Parathyroid adenoma (tissue), 2 donors: Measurements from ENCODE around the gene ABCC1.

Source experiments
- H2AFZ ChIP-seq: fragments of 300-600 bp; sonication (generic); one replicate; pipeline ENCODE4 v1.7.0; 2017; ENCODE audit warnings: antibody characterized with exemption, mild to moderate bottlenecking
- H3K27ac ChIP-seq: fragments of 300-600 bp; sonication (generic); one replicate; pipeline ENCODE4 v1.7.0; 2017
- H3K27me3 ChIP-seq: fragments of 300-600 bp; sonication (generic); one replicate; pipeline ENCODE4 v1.7.0; 2017; ENCODE audit warnings: low read length; ENCODE audit not compliant: control insufficient read depth, insufficient read depth
- H3K36me3 ChIP-seq: fragments of 300-600 bp; sonication (generic); one replicate; pipeline ENCODE4 v1.7.0; 2017; ENCODE audit warnings: low read length; ENCODE audit not compliant: control insufficient read depth, insufficient read depth
- H3K4me1 ChIP-seq: fragments of 300-600 bp; sonication (generic); one replicate; pipeline ENCODE4 v1.7.0; 2017; ENCODE audit warnings: control low read depth
- H3K4me2 ChIP-seq: fragments of 300-600 bp; sonication (generic); one replicate; pipeline ENCODE4 v1.7.0; 2017; ENCODE audit warnings: low read length
- H3K4me3 ChIP-seq: fragments of 300-600 bp; sonication (generic); one replicate; pipeline ENCODE4 v1.7.0; 2017; ENCODE audit warnings: low read depth, low read length
- H3K79me2 ChIP-seq: fragments of 300-600 bp; sonication (generic); one replicate; pipeline ENCODE4 v1.7.0; 2017; ENCODE audit warnings: control low read depth
- H3K9ac ChIP-seq: fragments of 300-600 bp; sonication (generic); one replicate; pipeline ENCODE4 v1.7.0; 2017; ENCODE audit warnings: mild to moderate bottlenecking
- H3K9me3 ChIP-seq: fragments of 300-600 bp; sonication (generic); one replicate; pipeline ENCODE4 v1.7.0; 2017; ENCODE audit warnings: low read length; ENCODE audit not compliant: control insufficient read depth
- TF ChIP-seq, protein P1 (sequence below): fragments of 300-600 bp; sonication (generic); IDR thresholded peaks from one replicate; pipeline ENCODE4 v1.7.0; 2017; ENCODE audit warnings: antibody characterized with exemption, mild to moderate bottlenecking
- donor health status: primary hyperparathyroidism.

Gene ABCC1

DNA sequence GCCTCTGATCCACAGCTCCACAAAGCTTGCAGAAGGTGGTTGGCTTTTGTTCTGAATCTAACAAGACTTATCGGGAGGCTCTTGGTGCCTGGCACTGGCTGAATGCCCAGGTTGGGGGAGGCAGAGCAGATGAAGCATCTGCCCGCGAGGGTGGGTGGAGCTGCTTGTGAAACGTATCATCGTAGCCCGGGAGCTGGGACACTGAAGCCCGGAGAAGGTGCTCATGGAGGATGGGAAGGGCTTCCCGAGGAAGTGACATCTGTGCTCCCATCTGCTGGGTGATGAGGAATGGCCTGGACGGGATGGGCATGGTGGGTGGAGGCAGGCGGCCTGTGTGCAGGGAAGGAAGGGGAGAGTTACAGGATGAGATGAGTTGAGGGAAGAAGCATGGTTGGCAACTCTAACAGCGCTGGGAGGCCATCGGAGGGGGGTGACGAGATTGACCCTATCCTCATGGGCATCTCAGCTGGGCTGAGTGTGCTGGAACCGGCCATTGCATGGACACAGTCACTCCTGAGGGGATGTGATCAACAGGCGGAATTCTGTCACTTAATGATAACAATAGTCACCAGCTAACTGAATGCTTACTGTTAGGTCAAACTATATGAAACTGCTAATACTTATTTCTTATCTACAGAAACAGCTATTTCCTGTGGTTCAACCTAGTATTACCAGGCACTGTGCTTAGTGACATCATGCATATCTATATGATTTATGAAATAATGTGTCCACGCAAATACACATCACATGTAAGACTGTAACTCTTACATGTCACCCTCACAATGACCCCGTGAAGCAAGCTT lies 171.2 kb downstream of the ABCC1 start:
- no peak overlapping the region for H3K9ac ChIP-seq
- no peak overlapping the region for H3K27ac ChIP-seq
- H3K4me1 ChIP-seq: no peaks in the 10 kb centered on the region
- H2AFZ ChIP-seq: no peak overlapping the region
- H3K36me3 ChIP-seq: no peaks in the 10 kb centered on the region
- no peak overlapping the region for H3K4me2 ChIP-seq
- H3K79me2 ChIP-seq: no peaks in the 10 kb centered on the region
- TF ChIP-seq, protein P1, sequence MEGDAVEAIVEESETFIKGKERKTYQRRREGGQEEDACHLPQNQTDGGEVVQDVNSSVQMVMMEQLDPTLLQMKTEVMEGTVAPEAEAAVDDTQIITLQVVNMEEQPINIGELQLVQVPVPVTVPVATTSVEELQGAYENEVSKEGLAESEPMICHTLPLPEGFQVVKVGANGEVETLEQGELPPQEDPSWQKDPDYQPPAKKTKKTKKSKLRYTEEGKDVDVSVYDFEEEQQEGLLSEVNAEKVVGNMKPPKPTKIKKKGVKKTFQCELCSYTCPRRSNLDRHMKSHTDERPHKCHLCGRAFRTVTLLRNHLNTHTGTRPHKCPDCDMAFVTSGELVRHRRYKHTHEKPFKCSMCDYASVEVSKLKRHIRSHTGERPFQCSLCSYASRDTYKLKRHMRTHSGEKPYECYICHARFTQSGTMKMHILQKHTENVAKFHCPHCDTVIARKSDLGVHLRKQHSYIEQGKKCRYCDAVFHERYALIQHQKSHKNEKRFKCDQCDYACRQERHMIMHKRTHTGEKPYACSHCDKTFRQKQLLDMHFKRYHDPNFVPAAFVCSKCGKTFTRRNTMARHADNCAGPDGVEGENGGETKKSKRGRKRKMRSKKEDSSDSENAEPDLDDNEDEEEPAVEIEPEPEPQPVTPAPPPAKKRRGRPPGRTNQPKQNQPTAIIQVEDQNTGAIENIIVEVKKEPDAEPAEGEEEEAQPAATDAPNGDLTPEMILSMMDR: no peak
- no peaks in the 10 kb centered on the region for H3K9me3 ChIP-seq
- H3K27me3 ChIP-seq: no peaks in the 10 kb centered on the region
- H3K4me3 ChIP-seq: no peak overlapping the region

DNA sequence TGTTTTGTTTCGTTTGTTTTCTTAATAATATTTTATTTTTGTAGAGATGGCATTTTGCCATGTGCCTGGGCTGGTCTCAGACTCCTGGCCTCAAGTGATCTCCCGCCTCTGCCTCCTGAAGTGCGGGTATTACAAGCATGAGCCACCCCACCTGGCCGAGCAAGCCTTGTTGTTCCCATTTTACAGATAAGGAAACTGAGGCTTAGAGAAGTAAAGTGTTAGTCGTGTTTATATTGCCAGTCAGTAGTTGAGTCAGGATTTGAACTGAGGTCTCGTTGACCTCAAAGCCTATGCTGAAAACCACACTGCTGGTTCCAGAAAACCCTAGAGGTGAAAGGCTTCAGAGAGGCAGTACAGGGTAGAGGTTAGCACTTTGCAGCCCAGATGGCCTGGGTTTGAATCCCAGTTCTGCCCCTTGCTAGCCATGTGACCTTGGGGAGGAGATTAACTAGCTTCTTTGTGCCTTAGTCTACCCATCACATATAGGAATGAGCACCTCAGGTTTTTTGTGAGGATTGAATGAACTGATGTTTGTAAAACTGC lies 171.8 kb downstream of the ABCC1 start:
- TF ChIP-seq, protein P1: no peak
- H3K27ac ChIP-seq: no peak overlapping the region
- no peak overlapping the region for H3K4me3 ChIP-seq
- no peaks in the 10 kb centered on the region for H3K36me3 ChIP-seq
- no peak overlapping the region for H3K9ac ChIP-seq
- no peak overlapping the region for H2AFZ ChIP-seq
- H3K27me3 ChIP-seq: no peaks in the 10 kb centered on the region
- no peaks in the 10 kb centered on the region for H3K4me1 ChIP-seq
- H3K79me2 ChIP-seq: no peaks in the 10 kb centered on the region
- H3K9me3 ChIP-seq: no peaks in the 10 kb centered on the region
- H3K4me2 ChIP-seq: no peak overlapping the region

DNA sequence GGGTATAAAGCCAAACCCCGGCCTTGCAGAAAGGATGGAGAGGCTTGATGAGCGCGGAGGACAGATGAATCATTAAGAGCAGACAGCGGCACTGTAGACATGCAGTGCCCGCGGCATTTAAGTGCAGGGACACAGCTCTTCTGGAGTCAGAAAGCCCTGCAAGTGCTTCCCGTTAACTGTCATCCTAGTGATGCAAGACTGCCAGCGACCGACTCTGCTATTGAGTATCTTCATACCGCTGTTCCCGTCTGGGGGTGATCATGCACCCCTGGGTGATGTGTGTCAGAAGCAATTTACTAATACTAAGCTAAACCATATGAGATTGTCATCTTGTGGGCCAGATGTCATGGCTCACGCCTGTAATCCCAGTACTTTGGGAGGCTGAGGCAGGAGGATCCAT lies 172.8 kb downstream of the ABCC1 start:
- Histone ChIP-seq H3K79me2 (no peaks in the 10 kb centered on the region), H3K27ac (no peak overlapping the region), H3K9ac (no peak overlapping the region), H2AFZ (no peak overlapping the region), H3K27me3 (no peaks in the 10 kb centered on the region), H3K4me3 (no peak overlapping the region), H3K36me3 (no peaks in the 10 kb centered on the region), H3K9me3 (no peaks in the 10 kb centered on the region), H3K4me2 (no peak overlapping the region), H3K4me1 (no peaks in the 10 kb centered on the region)
- TF ChIP-seq, protein P1: no peak

DNA sequence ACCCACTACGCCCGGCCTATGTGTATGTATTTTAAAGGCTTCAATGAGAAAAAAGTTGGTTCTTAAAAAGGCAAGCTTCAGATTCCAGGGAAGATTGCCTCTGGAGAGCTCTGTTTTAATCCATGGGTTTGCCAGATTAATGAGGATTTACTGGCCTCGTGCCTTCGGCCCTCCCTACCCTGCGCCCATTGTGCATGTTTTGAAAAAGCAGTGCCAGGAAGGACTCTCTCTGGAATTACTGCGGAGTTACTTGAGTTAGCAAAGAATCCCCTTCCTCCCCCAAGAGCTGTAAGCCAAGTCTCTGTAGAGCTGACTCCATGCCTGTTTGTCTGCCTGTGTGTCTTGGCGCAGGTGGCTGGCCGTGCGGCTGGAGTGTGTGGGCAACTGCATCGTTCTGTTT lies 175.0 kb downstream of the ABCC1 start:
- TF ChIP-seq, protein P1: no peak
- Histone ChIP-seq H3K27ac (no peak overlapping the region), H3K4me2 (no peak overlapping the region), H3K27me3 (no peaks in the 10 kb centered on the region), H3K36me3 (no peaks in the 10 kb centered on the region), H3K4me3 (no peak overlapping the region), H3K79me2 (no peaks in the 10 kb centered on the region), H3K9me3 (no peaks in the 10 kb centered on the region), H3K9ac (no peak overlapping the region), H2AFZ (no peak overlapping the region), H3K4me1 (no peaks in the 10 kb centered on the region)

DNA sequence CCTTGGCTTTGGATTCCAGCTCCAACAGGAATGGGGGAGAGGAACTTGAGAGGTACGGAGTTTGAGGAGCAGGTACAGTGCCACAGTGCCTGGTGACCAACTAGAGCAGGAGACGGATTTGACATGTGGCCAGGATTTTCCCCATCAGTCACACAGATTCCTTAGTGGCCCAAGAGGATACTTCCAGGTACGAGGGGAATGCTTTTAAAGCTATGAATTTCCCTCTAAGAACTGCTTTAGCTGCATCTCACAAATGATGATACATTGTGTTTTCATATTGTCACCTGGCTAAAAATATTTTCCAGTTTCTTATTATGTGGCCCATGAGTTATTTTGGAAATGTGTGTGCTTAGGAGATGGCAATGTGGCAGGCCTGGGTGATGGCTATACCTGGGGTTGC lies 175.6 kb downstream of the ABCC1 start:
- Histone ChIP-seq H3K27ac (no peak overlapping the region), H3K36me3 (no peaks in the 10 kb centered on the region), H3K79me2 (no peaks in the 10 kb centered on the region), H3K4me1 (no peaks in the 10 kb centered on the region), H3K4me3 (no peak overlapping the region), H3K27me3 (no peaks in the 10 kb centered on the region), H3K9ac (no peak overlapping the region), H2AFZ (no peak overlapping the region), H3K4me2 (no peak overlapping the region), H3K9me3 (no peaks in the 10 kb centered on the region)
- TF ChIP-seq, protein P1: no peak
